ENCODE measurements around the gene SRCAP. TPM values are rescaled to one million over a fixed set of nuclear protein-coding genes. Genes with fewer than 3 reads are reported as not detected.

SRCAP gene
- polyA plus RNA-seq: 36.8 TPM
- long read RNA-seq, donor 1, partial matches to known transcripts: 0 of 3 reads
- long read RNA-seq, donor 1, other reads (novel, unspliced or antisense): 0 of 3 reads
- long read RNA-seq, donor 2, transcript SRCAP-203 (4 exons, 836 nt): major isoform, 6 of 6 reads
- long read RNA-seq, donor 2, partial matches to known transcripts: 0 of 6 reads
- long read RNA-seq, donor 2, other reads (novel, unspliced or antisense): 0 of 6 reads
- long read RNA-seq, donor 3: 0 reads
- long read RNA-seq, donor 4, partial matches to known transcripts: 0 of 1 reads
- long read RNA-seq, donor 4, other reads (novel, unspliced or antisense): 0 of 1 reads
- long read RNA-seq, donor 5, partial matches to known transcripts: 0 of 2 reads
- long read RNA-seq, donor 5, other reads (novel, unspliced or antisense): 0 of 2 reads
- long read RNA-seq, donor 6, partial matches to known transcripts: 23 of 25 reads
- long read RNA-seq, donor 6, other reads (novel, unspliced or antisense): 0 of 25 reads
- long read RNA-seq, donor 7, partial matches to known transcripts: 0 of 3 reads
- long read RNA-seq, donor 7, other reads (novel, unspliced or antisense): 0 of 3 reads
- long read RNA-seq, donor 8, partial matches to known transcripts: 0 of 1 reads
- long read RNA-seq, donor 8, other reads (novel, unspliced or antisense): 0 of 1 reads
- long read RNA-seq, donor 9, partial matches to known transcripts: 5 of 7 reads
- long read RNA-seq, donor 9, other reads (novel, unspliced or antisense): 0 of 7 reads
- long read RNA-seq, donor 10, partial matches to known transcripts: 7 of 9 reads
- long read RNA-seq, donor 10, other reads (novel, unspliced or antisense): 0 of 9 reads
- long read RNA-seq, donor 11, partial matches to known transcripts: 7 of 7 reads
- long read RNA-seq, donor 11, other reads (novel, unspliced or antisense): 0 of 7 reads

DNA sequence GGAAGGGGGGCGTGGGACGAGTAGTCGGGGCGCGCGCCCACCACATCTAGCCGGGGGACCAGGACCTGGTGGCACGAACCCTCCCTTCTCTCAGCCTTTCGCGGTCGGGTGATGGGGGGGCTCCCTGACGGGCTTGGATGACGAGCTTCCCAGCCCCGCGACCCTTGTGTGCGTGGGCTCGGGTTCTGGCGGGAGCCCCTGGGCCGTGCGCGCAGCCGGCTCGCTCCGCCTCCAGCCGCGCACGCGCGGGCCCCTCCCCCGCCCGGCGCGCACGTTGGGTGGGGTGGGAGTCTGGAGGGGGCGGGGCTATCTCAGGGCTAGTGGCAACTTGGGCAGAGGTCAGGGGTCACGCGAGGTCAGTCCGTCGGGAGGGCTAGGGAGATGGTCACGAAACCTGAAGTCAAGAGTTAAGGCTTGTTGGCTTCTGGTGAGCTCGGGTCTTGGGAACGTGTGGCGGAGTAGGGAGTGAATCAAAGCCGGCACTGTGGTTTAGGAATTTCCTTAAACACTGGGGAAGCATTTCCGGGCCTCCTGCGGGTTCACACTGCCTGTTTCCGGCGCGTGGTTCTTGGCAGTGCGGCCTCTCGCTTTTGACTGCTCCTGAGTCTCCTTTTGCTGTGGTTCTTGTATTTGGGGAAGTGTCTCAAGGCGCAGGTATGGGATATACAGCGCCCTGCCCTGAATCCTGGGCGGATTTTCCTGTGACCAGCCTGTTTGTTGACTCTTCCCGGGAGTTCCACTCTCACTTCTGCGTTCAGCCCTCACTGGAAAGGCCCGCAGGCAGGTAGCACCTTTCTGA lies at the start of gene SRCAP:
Gene SRCAP (plus strand): TSS at position 356 of the 799 bp plus-strand sequence. CDS start 1,654 bp downstream, outside the sequence.
- no peaks in the 10 kb centered on the region for H3K9me3 ChIP-seq (ENCODE audit: control insufficient read depth, low read depth, low read length)
- H3K4me1 ChIP-seq (ENCODE audit: control insufficient read depth, insufficient read depth, low read length): peaks cover 9% of the 10 kb centered on the region
- 0% methylated on average over 2 of the region's 57 CpGs for WGBS (ENCODE audit: insufficient coverage, low lambda C conversion rate)
- peaks cover 35% of the 10 kb centered on the region for H3K36me3 ChIP-seq (ENCODE audit: control insufficient read depth, insufficient read depth, low read length)
- peak within 1 kb of the TSS; percentile 98 for H3K4me3 ChIP-seq (ENCODE audit: low read length)
- peak within 1 kb of the TSS; percentile 99 for H3K27ac ChIP-seq (ENCODE audit: low read length)
- no peaks in the 10 kb centered on the region for H3K27me3 ChIP-seq (ENCODE audit: control insufficient read depth, insufficient read depth, low read length)
- peak; percentile 67 to 83 for DNase-seq

DNA sequence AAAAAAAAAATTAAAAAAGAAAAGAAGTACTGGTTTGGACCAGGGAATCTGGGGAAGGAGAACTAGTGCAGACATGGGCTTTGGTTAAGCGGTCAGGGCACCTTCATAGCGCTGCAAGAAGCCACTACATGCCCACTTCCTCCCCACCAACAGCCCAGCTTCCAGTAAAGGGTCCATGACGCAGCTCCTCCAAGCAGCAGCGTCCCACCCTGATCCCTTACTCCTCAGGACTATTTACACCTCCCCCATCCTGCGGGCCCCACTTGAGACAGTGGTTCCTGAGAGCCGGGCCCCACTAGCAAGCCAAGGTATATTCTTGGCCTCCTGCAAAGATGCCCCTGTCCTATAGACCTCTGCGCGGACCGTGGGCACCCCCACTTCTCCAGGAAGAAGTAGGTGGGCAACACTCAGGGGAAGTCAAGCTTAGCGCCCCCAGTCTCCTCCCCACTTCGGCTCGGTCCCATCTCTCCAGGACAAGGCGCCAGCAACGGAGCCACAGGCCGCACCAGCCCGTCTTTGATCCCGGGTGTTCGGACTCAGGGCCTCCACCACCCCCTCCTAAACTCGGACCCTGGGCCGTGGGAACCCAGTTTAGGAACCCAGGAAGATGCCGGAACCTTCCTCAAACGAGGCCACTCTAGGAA lies 49.1 kb upstream of the SRCAP start:
- H3K36me3 ChIP-seq (ENCODE audit: control insufficient read depth, insufficient read depth, low read length): peaks cover 19% of the 10 kb centered on the region
- WGBS (ENCODE audit: insufficient coverage, low lambda C conversion rate): no CpG with 5 or more reads among the region's 22 CpGs
- DNase-seq: no peak
- H3K27me3 ChIP-seq (ENCODE audit: control insufficient read depth, insufficient read depth, low read length): no peaks in the 10 kb centered on the region
- peak overlapping the region; percentile 90 for H3K27ac ChIP-seq (ENCODE audit: low read length)
- H3K9me3 ChIP-seq (ENCODE audit: control insufficient read depth, low read depth, low read length): no peaks in the 10 kb centered on the region
- peak overlapping the region; percentile 57 for H3K4me3 ChIP-seq (ENCODE audit: low read length)
- H3K4me1 ChIP-seq (ENCODE audit: control insufficient read depth, insufficient read depth, low read length): peaks cover 3% of the 10 kb centered on the region

DNA sequence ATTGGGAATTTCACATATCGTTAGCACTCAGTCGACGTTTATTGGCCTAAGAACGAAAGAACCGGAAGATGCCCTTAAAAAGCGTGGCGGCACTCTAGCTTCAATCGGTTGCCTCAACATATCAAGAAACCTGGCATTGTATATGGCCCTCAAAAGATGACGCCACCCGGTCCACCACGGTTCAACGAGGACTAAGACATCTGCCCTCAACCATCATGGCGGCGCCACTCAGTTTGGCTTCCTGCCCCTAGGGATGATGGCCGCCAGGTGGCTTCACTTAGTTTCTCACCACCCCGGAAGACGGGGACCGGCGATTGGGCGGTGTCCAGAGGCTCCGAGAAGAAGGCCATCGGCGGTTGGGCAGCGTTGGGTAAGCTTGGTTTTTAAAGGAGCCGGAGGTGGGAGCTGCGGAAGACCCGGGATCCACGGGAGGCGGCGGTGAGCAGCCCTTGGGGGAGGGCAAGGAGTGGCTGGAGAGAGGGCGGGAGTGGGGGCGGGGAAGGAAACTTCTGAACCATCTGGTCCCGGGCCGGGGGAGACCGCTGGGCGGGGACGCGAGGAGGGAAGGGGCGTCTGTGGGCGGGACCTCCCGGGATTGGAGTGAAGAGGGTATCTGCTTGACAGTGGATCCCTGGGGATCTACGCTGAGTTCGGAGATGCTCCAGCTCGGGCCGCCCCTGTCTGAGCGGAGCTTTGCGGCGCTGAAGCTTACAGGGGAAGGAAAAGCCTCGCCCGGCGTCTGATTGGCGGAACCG lies 48.4 kb upstream of the SRCAP start, which contains the start of gene PRR14:
Gene PRR14 (plus strand): TSS at position 592 of the 755 bp plus-strand sequence. CDS start 686 bp downstream, outside the sequence.
- Histone ChIP-seq H3K27me3 (ENCODE audit: control insufficient read depth, insufficient read depth, low read length) (no peaks in the 10 kb centered on the region), H3K4me1 (ENCODE audit: control insufficient read depth, insufficient read depth, low read length) (peaks cover 3% of the 10 kb centered on the region), H3K27ac (ENCODE audit: low read length) (peak within 1 kb of the TSS; percentile 97), H3K36me3 (ENCODE audit: control insufficient read depth, insufficient read depth, low read length) (peaks cover 26% of the 10 kb centered on the region), H3K9me3 (ENCODE audit: control insufficient read depth, low read depth, low read length) (no peaks in the 10 kb centered on the region), H3K4me3 (ENCODE audit: low read length) (peak within 1 kb of the TSS; percentile 91)
- peak; percentile 100 for DNase-seq
- no CpG with 5 or more reads among the region's 53 CpGs for WGBS (ENCODE audit: insufficient coverage, low lambda C conversion rate)

DNA sequence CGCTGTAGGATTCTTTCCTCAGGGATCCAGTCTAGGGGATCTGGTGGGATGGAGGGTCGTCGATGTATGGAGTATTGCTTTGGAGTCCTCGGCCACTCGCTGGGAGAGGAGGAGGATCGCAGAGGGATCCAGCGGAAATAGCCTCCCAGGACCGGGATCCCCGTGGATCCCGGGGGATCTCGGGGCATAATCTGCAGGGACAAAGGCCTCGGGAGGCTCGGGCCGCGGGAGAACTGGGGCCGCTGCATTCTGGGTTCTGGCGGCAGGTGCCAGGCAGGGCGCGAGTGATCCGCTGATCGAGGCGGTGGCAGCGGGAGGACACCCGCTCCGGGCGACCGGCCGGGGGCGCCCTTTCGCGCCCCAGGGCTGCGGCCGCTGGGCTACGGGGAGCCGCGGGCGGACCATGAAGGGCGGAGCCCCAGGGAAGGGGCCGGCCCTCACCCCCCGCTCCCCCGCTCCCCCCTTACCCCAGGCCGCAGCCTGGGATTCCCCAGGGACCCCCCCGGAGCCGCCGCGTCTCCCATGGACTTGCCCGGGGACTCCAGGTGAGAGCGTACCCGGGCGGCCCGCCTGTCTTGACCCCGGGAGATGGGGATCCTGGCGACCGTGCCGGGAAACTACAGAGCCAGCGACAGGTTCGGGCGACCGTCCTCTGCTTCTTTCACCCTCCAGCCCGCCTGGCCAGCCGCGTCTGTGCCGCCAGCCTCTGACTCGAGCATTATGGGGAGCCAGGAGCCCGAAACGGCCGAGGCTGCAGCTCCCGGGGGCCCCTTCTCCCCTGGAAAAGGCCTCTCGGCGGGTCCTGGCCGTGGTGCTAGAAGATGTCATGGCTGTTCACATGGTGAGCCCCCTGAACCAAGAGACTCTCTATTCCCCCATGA lies 47.6 kb upstream of the SRCAP start:
- H3K27me3 ChIP-seq (ENCODE audit: control insufficient read depth, insufficient read depth, low read length): no peaks in the 10 kb centered on the region
- peaks cover 34% of the 10 kb centered on the region for H3K36me3 ChIP-seq (ENCODE audit: control insufficient read depth, insufficient read depth, low read length)
- peak overlapping the region; percentile 91 for H3K4me3 ChIP-seq (ENCODE audit: low read length)
- no CpG with 5 or more reads among the region's 71 CpGs for WGBS (ENCODE audit: insufficient coverage, low lambda C conversion rate)
- H3K9me3 ChIP-seq (ENCODE audit: control insufficient read depth, low read depth, low read length): no peaks in the 10 kb centered on the region
- H3K27ac ChIP-seq (ENCODE audit: low read length): peak overlapping the region; percentile 97
- DNase-seq: peak; percentile 69 to 74
- peaks cover 3% of the 10 kb centered on the region for H3K4me1 ChIP-seq (ENCODE audit: control insufficient read depth, insufficient read depth, low read length)

DNA sequence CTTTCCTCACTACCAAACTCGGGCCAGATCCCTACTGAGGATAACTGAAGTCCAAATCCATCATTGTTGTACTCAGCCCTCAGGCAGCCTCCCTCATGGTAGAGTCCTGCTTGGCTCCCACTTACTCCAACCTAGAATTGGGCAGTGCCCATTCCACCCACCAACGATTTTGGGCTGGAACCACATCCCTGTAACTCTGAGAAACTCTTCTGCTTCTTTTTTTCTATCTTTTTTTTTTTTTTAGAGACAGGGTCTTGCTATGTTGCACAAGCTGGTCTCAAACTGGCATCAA lies 47.0 kb upstream of the SRCAP start:
- Histone ChIP-seq H3K27ac (ENCODE audit: low read length) (no peak overlapping the region), H3K4me3 (ENCODE audit: low read length) (peak overlapping the region; percentile 91), H3K9me3 (ENCODE audit: control insufficient read depth, low read depth, low read length) (no peaks in the 10 kb centered on the region), H3K4me1 (ENCODE audit: control insufficient read depth, insufficient read depth, low read length) (peaks cover 7% of the 10 kb centered on the region), H3K27me3 (ENCODE audit: control insufficient read depth, insufficient read depth, low read length) (no peaks in the 10 kb centered on the region), H3K36me3 (ENCODE audit: control insufficient read depth, insufficient read depth, low read length) (peaks cover 39% of the 10 kb centered on the region)
- no CpG with 5 or more reads among the region's 2 CpGs for WGBS (ENCODE audit: insufficient coverage, low lambda C conversion rate)
- DNase-seq: no peak

DNA sequence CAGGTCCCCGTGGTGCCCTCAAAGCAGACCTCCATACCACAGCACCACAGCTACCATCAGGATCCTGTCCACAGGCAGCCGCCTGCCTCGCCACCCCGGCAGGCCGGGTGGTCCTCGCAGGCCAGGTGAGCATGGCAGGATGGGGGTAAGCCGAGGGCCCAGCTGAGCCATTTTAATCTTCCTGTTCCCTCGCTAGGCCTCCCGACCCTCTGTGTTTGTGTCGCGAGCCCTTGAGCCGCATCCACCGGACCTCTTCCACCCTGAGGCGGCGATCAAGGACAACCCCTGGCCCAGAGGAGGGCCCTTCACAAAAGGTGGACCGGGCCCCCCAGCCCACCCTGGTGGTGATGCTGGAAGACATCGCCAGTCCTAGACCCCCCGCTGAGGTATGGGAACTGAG lies 46.3 kb upstream of the SRCAP start:
- Histone ChIP-seq H3K9me3 (ENCODE audit: control insufficient read depth, low read depth, low read length) (no peaks in the 10 kb centered on the region), H3K4me1 (ENCODE audit: control insufficient read depth, insufficient read depth, low read length) (peaks cover 14% of the 10 kb centered on the region), H3K4me3 (ENCODE audit: low read length) (no peak overlapping the region), H3K27ac (ENCODE audit: low read length) (no peak overlapping the region), H3K27me3 (ENCODE audit: control insufficient read depth, insufficient read depth, low read length) (no peaks in the 10 kb centered on the region), H3K36me3 (ENCODE audit: control insufficient read depth, insufficient read depth, low read length) (peaks cover 39% of the 10 kb centered on the region)
- WGBS (ENCODE audit: insufficient coverage, low lambda C conversion rate): no CpG with 5 or more reads among the region's 18 CpGs
- no peak for DNase-seq

DNA sequence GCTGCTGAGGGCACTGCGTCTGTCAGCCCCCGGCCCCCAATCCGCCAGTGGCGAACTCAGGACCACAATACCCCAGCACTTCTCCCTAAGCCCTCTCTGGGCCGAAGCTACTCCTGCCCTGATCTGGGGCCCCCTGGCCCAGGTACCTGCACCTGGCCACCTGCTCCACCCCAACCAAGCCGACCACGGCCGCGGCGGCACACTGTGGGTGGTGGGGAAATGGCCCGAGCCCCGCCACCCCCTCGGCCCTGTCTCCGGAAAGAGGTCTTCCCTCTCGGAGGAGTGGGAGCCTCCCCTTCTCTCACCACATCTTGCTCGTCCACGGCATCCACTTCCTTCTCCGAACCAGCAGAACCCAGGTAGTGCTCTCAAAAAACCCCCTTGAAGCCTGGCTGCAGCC lies 44.1 kb upstream of the SRCAP start:
- peaks cover 12% of the 10 kb centered on the region for H3K4me1 ChIP-seq (ENCODE audit: control insufficient read depth, insufficient read depth, low read length)
- H3K9me3 ChIP-seq (ENCODE audit: control insufficient read depth, low read depth, low read length): no peaks in the 10 kb centered on the region
- WGBS (ENCODE audit: insufficient coverage, low lambda C conversion rate): no CpG with 5 or more reads among the region's 18 CpGs
- no peak for DNase-seq
- no peak overlapping the region for H3K27ac ChIP-seq (ENCODE audit: low read length)
- peaks cover 39% of the 10 kb centered on the region for H3K36me3 ChIP-seq (ENCODE audit: control insufficient read depth, insufficient read depth, low read length)
- no peak overlapping the region for H3K4me3 ChIP-seq (ENCODE audit: low read length)
- no peaks in the 10 kb centered on the region for H3K27me3 ChIP-seq (ENCODE audit: control insufficient read depth, insufficient read depth, low read length)

DNA sequence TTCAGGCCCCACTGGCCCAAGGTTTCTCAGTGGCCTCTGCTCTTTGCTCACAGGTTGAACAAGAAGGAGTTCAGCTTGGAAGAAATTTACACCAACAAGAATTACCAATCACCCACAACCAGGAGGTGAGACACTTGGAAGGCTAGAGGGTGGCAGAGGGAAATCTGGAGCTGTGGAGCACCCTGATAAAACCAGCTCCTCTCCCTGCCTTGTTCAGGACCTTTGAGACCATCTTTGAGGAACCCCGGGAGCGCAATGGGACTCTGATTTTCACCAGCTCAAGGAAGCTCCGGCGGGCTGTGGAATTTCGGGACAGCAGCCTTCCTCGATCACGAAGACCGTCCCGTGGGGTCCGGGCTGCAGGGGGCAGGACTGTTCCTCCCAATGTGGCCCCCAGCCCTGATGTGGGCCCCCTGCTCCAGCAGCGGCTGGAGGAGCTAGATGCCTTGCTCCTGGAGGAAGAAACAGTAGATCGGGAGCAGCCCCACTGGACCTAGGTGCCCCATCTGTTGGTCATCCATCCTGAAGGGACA lies 43.1 kb upstream of the SRCAP start:
- no peak for DNase-seq
- Histone ChIP-seq H3K4me3 (ENCODE audit: low read length) (no peak overlapping the region), H3K27me3 (ENCODE audit: control insufficient read depth, insufficient read depth, low read length) (no peaks in the 10 kb centered on the region), H3K4me1 (ENCODE audit: control insufficient read depth, insufficient read depth, low read length) (peaks cover 17% of the 10 kb centered on the region), H3K36me3 (ENCODE audit: control insufficient read depth, insufficient read depth, low read length) (peaks cover 39% of the 10 kb centered on the region), H3K27ac (ENCODE audit: low read length) (no peak overlapping the region), H3K9me3 (ENCODE audit: control insufficient read depth, low read depth, low read length) (no peaks in the 10 kb centered on the region)
- no CpG with 5 or more reads among the region's 12 CpGs for WGBS (ENCODE audit: insufficient coverage, low lambda C conversion rate)
